H1 (cell line): ENCODE results near the gene P2RX2. TPM values are rescaled to one million over a fixed set of nuclear protein-coding genes. Genes with fewer than 3 reads are reported as not detected.

ENCODE experiments used
- CTCF ChIA-PET: fragments of 300-600 bp; sonication (Branson Sonifier 250); formaldehyde crosslinking; loops from one replicate; lab custom pipeline; 2021; ENCODE audit not compliant: partially characterized antibody; lab: Charles Lee
- POLR2A ChIA-PET: fragments of 300-600 bp; sonication (Branson Sonifier 250); formaldehyde crosslinking; loops from one replicate; lab custom pipeline; 2021; ENCODE audit warnings: inconsistent platforms; ENCODE audit not compliant: partially characterized antibody; lab: Charles Lee
- DNase-seq, 2 experiments: peaks; one replicate each; pipeline versions ENCODE4 v3.0.0 to v3.0.0-alpha.2; 2010 to 2022; ENCODE audit warnings: low spot score in 2 of 2, low read depth in 1 of 2, mixed read lengths in 1 of 2
- FAIRE-seq: peaks from 2 replicates; lab custom pipeline; 2011; peaks lifted over from hg19 to GRCh38; lab: Jason Lieb, UNC
- H2AFZ ChIP-seq: 2 replicates; pipeline ENCODE4 v1.8.1; 2012; ENCODE audit warnings: low read length, inconsistent platforms
- H2AK5ac ChIP-seq: 2 replicates; pipeline ENCODE4 v1.6.1; 2013; ENCODE audit warnings: low read depth, low read length
- H2BK120ac ChIP-seq: replicated peaks from 2 replicates; pipeline ENCODE3; 2013; ENCODE audit warnings: low read depth, low read length, inconsistent platforms
- H2BK12ac ChIP-seq: 2 replicates; pipeline ENCODE4 v1.6.1; 2013; ENCODE audit warnings: low read depth, low read length
- H2BK15ac ChIP-seq: 2 replicates; pipeline ENCODE4 v1.6.1; 2013; ENCODE audit warnings: low read length
- H2BK20ac ChIP-seq: 2 replicates; pipeline ENCODE4 v1.6.1; 2013; ENCODE audit warnings: low read length
- H2BK5ac ChIP-seq: 2 replicates; pipeline ENCODE4 v1.6.1; 2013; ENCODE audit warnings: low read depth, low read length
- H3K14ac ChIP-seq: 2 replicates; pipeline ENCODE4 v1.6.1; 2013; ENCODE audit warnings: inconsistent platforms; ENCODE audit not compliant: insufficient read length
- H3K18ac ChIP-seq: 2 replicates; pipeline ENCODE4 v1.6.1; 2013; ENCODE audit warnings: low read length; ENCODE audit errors: extremely low read depth
- H3K23ac ChIP-seq: 2 replicates; pipeline ENCODE4 v1.6.1; 2013; ENCODE audit warnings: inconsistent platforms; ENCODE audit not compliant: insufficient read length
- H3K23me2 ChIP-seq: 2 replicates; pipeline ENCODE4 v1.6.1; 2013; ENCODE audit warnings: low read depth, low read length
- H3K27ac ChIP-seq: 2 replicates; pipeline ENCODE4 v1.6.1; 2011; ENCODE audit warnings: low read depth, low read length, inconsistent platforms
- H3K27me3 ChIP-seq, 4 experiments: replicated peaks in 1 of 4; 1 replicate in 1 of 4; 2 replicates in 3 of 4; pipeline versions ENCODE4 v1.6.1 to v1.8.1; 2011 to 2013; ENCODE audit warnings: low read length in 3 of 4, mild to moderate bottlenecking in 3 of 4, inconsistent platforms in 2 of 4, mixed read lengths in 2 of 4, moderate library complexity in 1 of 4; ENCODE audit not compliant: control insufficient read depth in 3 of 4, insufficient read depth in 3 of 4; ENCODE audit errors: extremely low read depth in 1 of 4
- H3K36me3 ChIP-seq, 4 experiments: 2 replicates each; pipeline versions ENCODE4 v1.6.1 to v1.8.1; 2011 to 2013; ENCODE audit warnings: mild to moderate bottlenecking in 4 of 4, low read length in 3 of 4, moderate library complexity in 2 of 4, control low read depth in 1 of 4, inconsistent platforms in 1 of 4; ENCODE audit not compliant: insufficient read depth in 4 of 4, control insufficient read depth in 2 of 4
- H3K4ac ChIP-seq: replicated peaks from 2 replicates; pipeline ENCODE3; 2013; ENCODE audit warnings: low read length, low read depth, mixed read lengths, inconsistent platforms; ENCODE audit not compliant: insufficient read length
- H3K4me1 ChIP-seq, 4 experiments: replicated peaks in 1 of 4; 1 replicate in 1 of 4; 2 replicates in 3 of 4; pipeline versions ENCODE4 v1.6.1 to v1.8.1; 2011 to 2013; ENCODE audit warnings: low read length in 3 of 4, inconsistent platforms in 2 of 4, mixed read lengths in 1 of 4; ENCODE audit not compliant: insufficient read depth in 4 of 4, control insufficient read depth in 3 of 4
- H3K4me2 ChIP-seq, 2 experiments: 2 replicates each; pipeline versions ENCODE4 v1.6.1 to v1.8.1; 2011 to 2013; ENCODE audit warnings: low read depth in 2 of 2, low read length in 2 of 2, control low read depth in 1 of 2, inconsistent platforms in 1 of 2, mild to moderate bottlenecking in 1 of 2; ENCODE audit not compliant: insufficient read depth in 1 of 2
- H3K4me3 ChIP-seq, 4 experiments: fragments of 200-600, 300-600 bp in 1 of 4; sonication (generic), shearing (Covaris generic), sonication (Bioruptor Twin) in 1 of 4; 2 replicates each; pipeline versions ENCODE4 v1.5.1 to v1.8.1; 2011 to 2016; ENCODE audit warnings: low read length in 4 of 4, low read depth in 3 of 4, control low read depth in 2 of 4, inconsistent platforms in 2 of 4, mild to moderate bottlenecking in 2 of 4, mixed read lengths in 1 of 4, moderate library complexity in 1 of 4; ENCODE audit not compliant: insufficient read depth in 2 of 4; ENCODE audit errors: extremely low read depth in 1 of 4
- H3K56ac ChIP-seq: replicated peaks from 2 replicates; pipeline ENCODE3; 2013; ENCODE audit warnings: low read depth, mild to moderate bottlenecking, mixed read lengths, low read length, inconsistent platforms; ENCODE audit not compliant: insufficient read length
- H3K79me1 ChIP-seq: 2 replicates; pipeline ENCODE4 v1.6.1; 2013; ENCODE audit warnings: low read depth, low read length, control low read depth
- H3K79me2 ChIP-seq, 2 experiments: 2 replicates each; pipeline versions ENCODE4 v1.6.1 to v1.8.1; 2012 to 2013; ENCODE audit warnings: low read length in 2 of 2, mild to moderate bottlenecking in 2 of 2, inconsistent platforms in 1 of 2; ENCODE audit not compliant: insufficient read depth in 2 of 2, control insufficient read depth in 1 of 2
- H3K9ac ChIP-seq, 4 experiments: replicated peaks in 1 of 4; 1 replicate in 1 of 4; 2 replicates in 3 of 4; pipeline versions ENCODE4 v1.6.1 to v1.8.1; 2011 to 2013; ENCODE audit warnings: low read depth in 3 of 4, low read length in 3 of 4, control low read depth in 2 of 4, mild to moderate bottlenecking in 2 of 4, moderate library complexity in 2 of 4, inconsistent platforms in 1 of 4; ENCODE audit errors: extremely low read depth in 1 of 4
- H3K9me3 ChIP-seq, 2 experiments: 2 replicates each; pipeline versions ENCODE4 v1.6.1 to v1.8.1; 2012 to 2013; ENCODE audit warnings: mild to moderate bottlenecking in 2 of 2, moderate library complexity in 2 of 2, control low read depth in 1 of 2, inconsistent platforms in 1 of 2, low read depth in 1 of 2, low read length in 1 of 2, mixed read lengths in 1 of 2; ENCODE audit not compliant: insufficient read depth in 2 of 2
- H4K20me1 ChIP-seq, 2 experiments: replicated peaks in 1 of 2; 2 replicates each; pipeline versions ENCODE3 to v1.8.1; 2011 to 2013; ENCODE audit warnings: inconsistent platforms in 2 of 2, low read length in 2 of 2, mild to moderate bottlenecking in 1 of 2; ENCODE audit not compliant: insufficient read depth in 2 of 2, control insufficient read depth in 1 of 2
- H4K5ac ChIP-seq: 2 replicates; pipeline ENCODE4 v1.6.1; 2013; ENCODE audit warnings: low read length, low read depth, mixed read lengths, inconsistent platforms; ENCODE audit not compliant: insufficient read length
- H4K8ac ChIP-seq: 2 replicates; pipeline ENCODE4 v1.8.0; 2013; ENCODE audit warnings: mild to moderate bottlenecking, moderate library complexity, low read length, inconsistent platforms; ENCODE audit not compliant: insufficient read depth; ENCODE audit errors: extremely low read depth
- H4K91ac ChIP-seq: replicated peaks from 2 replicates; pipeline ENCODE3; 2013; ENCODE audit warnings: low read length, mixed read lengths, inconsistent platforms; ENCODE audit not compliant: insufficient read length
- CEBPB ChIP-seq: IDR thresholded peaks from 2 replicates; pipeline ENCODE4 v1.6.1; 2012; ENCODE audit warnings: low read depth, low read length
- CTCF ChIP-seq, 3 experiments: IDR thresholded peaks; 1 replicate in 2 of 3; 2 replicates in 1 of 3; pipeline versions ENCODE4 v1.5.1 to v1.6.1; 2011; ENCODE audit warnings: low read length in 3 of 3, mild to moderate bottlenecking in 3 of 3, inconsistent platforms in 2 of 3, low read depth in 1 of 3, moderate library complexity in 1 of 3; ENCODE audit not compliant: insufficient read depth in 1 of 3; ENCODE audit errors: control extremely low read depth in 1 of 3
- FOSL1 ChIP-seq: IDR thresholded peaks from 2 replicates; pipeline ENCODE4 v1.6.1; 2011; ENCODE audit warnings: mild to moderate bottlenecking, low read depth, low read length, moderate library complexity; ENCODE audit not compliant: insufficient read depth
- GTF2F1 ChIP-seq: IDR thresholded peaks from 2 replicates; pipeline ENCODE4 v1.6.1; 2012; ENCODE audit warnings: low read depth, low read length, improper control_type of control experiment, borderline replicate concordance
- KDM1A ChIP-seq: fragments of 200-600, 300-600 bp; sonication (generic); IDR thresholded peaks from 2 replicates; pipeline ENCODE4 v1.7.1; 2016; ENCODE audit warnings: mild to moderate bottlenecking, low read length, borderline replicate concordance
- KDM4A ChIP-seq: IDR thresholded peaks from one replicate; pipeline ENCODE4 v1.7.1; 2012; ENCODE audit warnings: low read depth, mild to moderate bottlenecking, moderate library complexity, low read length, inconsistent platforms; ENCODE audit not compliant: severe bottlenecking
- MAFK ChIP-seq: IDR thresholded peaks from 2 replicates; pipeline ENCODE4 v1.6.1; 2012; ENCODE audit warnings: low read depth, mild to moderate bottlenecking, improper control_type of control experiment, low read length
- RFX5 ChIP-seq: IDR thresholded peaks from 2 replicates; pipeline ENCODE4 v1.6.1; 2011; ENCODE audit warnings: low read depth, low read length, improper control_type of control experiment, borderline replicate concordance
- RXRA ChIP-seq: IDR thresholded peaks from 2 replicates; pipeline ENCODE4 v1.6.1; 2011; ENCODE audit warnings: low read depth, mild to moderate bottlenecking, low read length, moderate library complexity; ENCODE audit not compliant: insufficient read depth
- SP2 ChIP-seq: IDR thresholded peaks from 2 replicates; pipeline ENCODE4 v1.6.1; 2012; ENCODE audit warnings: mild to moderate bottlenecking, low read length, inconsistent platforms
- WGBS, 2 experiments: shearing (Covaris generic) in 1 of 2; methylation state at CpG; one replicate each; pipeline versions ENCODE4 v1.1.6 to v1.1.7; 2013 to 2015; ENCODE audit warnings: low lambda C conversion rate in 2 of 2, mixed read lengths in 2 of 2, inconsistent platforms in 1 of 2, low coverage in 1 of 2, missing lambda C conversion rate in 1 of 2; ENCODE audit not compliant: insufficient replicate concordance in 2 of 2, insufficient coverage in 1 of 2, insufficient read length in 1 of 2; ENCODE audit errors: extremely low coverage in 1 of 2, missing lambda C conversion rate in 1 of 2; 5-methylcytosine and 5-hydroxymethylcytosine counted together
- polyA plus RNA-seq, 7 experiments: library from polyadenylated mRNA; depleted of rRNA in 3 of 7; stranded (reverse) in 5 of 7; unstranded in 2 of 7; fragments of >200 nt in 5 of 7; fragments of 200-250 nt in 2 of 7; gene quantifications; 1 replicate in 5 of 7; 2 replicates in 1 of 7; 4 replicates in 1 of 7; pipeline versions ENCODE4 v1.2.1 to v1.2.3, GENCODE V29; 2011 to 2013; ENCODE audit warnings: missing spikeins in 2 of 7, mixed read lengths in 2 of 7
- total RNA-seq: library from RNA; stranded (reverse); fragmentation: NEBNext Ultra II Directional; extraction: Animal tissue kit (Norgen Biotek cat#: 25700); gene quantifications from 2 replicates; pipeline ENCODE4 v1.2.1, GENCODE V29; 2021

Gene P2RX2
- total and polyA plus RNA-seq, 2 of the 8 experiments (the other 6 are each of a cell fraction or from before 2014, with no cell fraction given), result 0.84 to 2.2 TPM

GRCh38 chr12:132568826-132569480 lies 49.6 kb upstream of the P2RX2 start:
- Histone ChIP-seq H2AFZ (no peak overlapping the region), H3K4ac (no peak overlapping the region), H3K4me3 (no peak overlapping the region), H3K56ac (no peak overlapping the region), H3K79me2 (peaks cover 8 to 22% of the 10 kb centered on the region in 2 experiments), H3K79me1 (peaks cover 23% of the 10 kb centered on the region), H4K5ac (no peak overlapping the region), H3K36me3 (peaks cover 2 to 47% (median 13%) of the 10 kb centered on the region in 4 experiments; a peak in 5 of 8 replicates), H3K14ac (no peak overlapping the region), H3K27me3 (peaks cover 0 to 5% (median 1%) of the 10 kb centered on the region in 4 experiments; a peak in 3 of 7 replicates), H4K91ac (no peak overlapping the region), H4K20me1 (peaks cover 32 to 52% of the 10 kb centered on the region in 2 experiments), H3K27ac (no peak overlapping the region), H3K9me3 (no peaks in the 10 kb centered on the region), H2BK120ac (no peak overlapping the region), H2BK5ac (no peak overlapping the region), H3K18ac (no peak overlapping the region), H3K23ac (no peak overlapping the region), H2BK20ac (no peak overlapping the region), H3K9ac (no peak overlapping the region), H2AK5ac (no peak overlapping the region), H3K4me2 (no peak overlapping the region), H2BK15ac (no peak overlapping the region), H4K8ac (no peak overlapping the region), H3K4me1 (no peaks in the 10 kb centered on the region), H3K23me2 (no peaks in the 10 kb centered on the region), H2BK12ac (no peak overlapping the region)
- ChIA-PET CTCF (interaction anchor here (1.1 to 3.0 kb wide), 7 partner anchors 8 to 154 kb away, joined by 3 to 15 read pairs (median 6); no protein-coding TSS in a partner anchor), POLR2A (interaction anchor here (1.2 to 8.7 kb wide), 5 partner anchors 8 to 417 kb away, joined by 3 to 60 read pairs (median 5); no protein-coding TSS in a partner anchor)
- DNase-seq (no peak), FAIRE-seq (no peak)
- WGBS, 2 experiments, result 92% methylated on average over 11 of the region's 17 CpGs; no CpG with 5 or more reads in 1 of the 2 experiments
- TF ChIP-seq MAFK (no peak), FOSL1 (no peak), GTF2F1 (no peak), KDM1A (no peak), RXRA (no peak), CTCF (IDR thresholded peaks at IDR 0.05; ENCODE audit: control extremely low read depth in 1 of 3, insufficient read depth in 1 of 3, low read depth in 1 of 3, low read length in 3 of 3) (no peak), CEBPB (no peak), SP2 (no peak), KDM4A (no peak), RFX5 (no peak)
